ENCODE measurements around the gene KRTCAP2.
"Not testable (repeated sequence)": the region's sequence is repeated elsewhere in the genome, so short reads cannot be mapped to it uniquely, and the experiment has no call there.

The KRTCAP2 gene

DNA sequence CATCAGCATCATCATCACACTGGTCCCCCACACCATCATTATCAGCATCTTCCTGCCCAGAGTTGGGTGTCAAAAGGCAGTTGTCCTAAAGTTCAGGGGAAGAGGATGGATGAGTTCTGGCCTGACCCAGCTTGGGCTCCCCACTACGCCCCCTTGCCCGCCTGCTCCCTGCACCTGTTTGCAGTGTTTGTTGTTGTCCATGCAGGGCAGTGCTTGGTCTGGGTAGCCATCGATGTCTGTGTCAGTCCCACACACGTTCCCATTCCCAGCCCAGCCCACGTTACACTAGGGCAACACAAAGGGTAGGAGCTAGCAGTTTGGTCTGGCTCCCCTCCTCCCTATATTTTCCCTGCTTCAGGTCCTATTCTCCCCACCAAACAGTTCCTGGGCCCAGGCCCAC is 27.8 kb upstream of the KRTCAP2 start:
- H3K27ac ChIP-seq = no peak overlapping the region
- DNase-seq (ENCODE audit: low read depth, low spot score) = no peak

DNA sequence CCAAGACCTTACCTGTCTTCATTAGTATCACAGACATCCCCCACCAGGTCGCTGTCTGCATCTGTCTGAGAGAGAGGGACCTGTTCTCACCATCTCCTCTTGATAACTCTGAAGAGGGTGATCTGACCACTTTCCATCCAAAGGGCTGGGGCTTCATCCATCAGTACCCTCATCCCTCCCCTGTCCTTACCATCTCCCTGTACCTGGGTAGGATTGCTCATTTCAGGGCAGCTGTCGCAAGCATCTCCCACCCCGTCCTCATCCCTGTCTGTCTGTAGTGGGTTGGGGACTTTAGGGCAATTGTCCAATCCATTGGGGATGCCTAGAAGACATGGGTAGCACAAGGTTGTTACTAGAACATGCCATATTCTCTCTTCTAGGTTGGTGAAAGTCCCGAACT is 26.7 kb upstream of the KRTCAP2 start:
- H3K27ac ChIP-seq = no peak overlapping the region
- DNase-seq (ENCODE audit: low read depth, low spot score) = no peak

DNA sequence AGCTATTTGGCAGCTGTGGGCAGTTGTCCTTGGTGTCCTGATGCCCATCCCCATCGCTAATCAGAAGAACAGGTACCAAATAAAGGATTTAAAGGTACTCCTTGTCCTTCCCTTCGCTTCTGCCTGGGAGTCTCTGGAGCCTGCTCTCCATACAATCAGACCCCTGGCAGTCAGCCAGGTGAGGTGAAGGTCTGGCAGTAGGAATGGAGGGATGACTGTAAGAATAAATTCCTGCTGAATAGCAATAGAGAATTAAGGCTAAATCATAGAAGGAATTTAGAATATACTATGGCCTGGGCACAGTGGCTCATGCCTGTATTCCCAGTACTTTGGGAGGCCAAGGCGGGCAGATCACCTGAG is 25.4 kb upstream of the KRTCAP2 start:
- no peak for DNase-seq (ENCODE audit: low read depth, low spot score)
- H3K27ac ChIP-seq = no peak overlapping the region

DNA sequence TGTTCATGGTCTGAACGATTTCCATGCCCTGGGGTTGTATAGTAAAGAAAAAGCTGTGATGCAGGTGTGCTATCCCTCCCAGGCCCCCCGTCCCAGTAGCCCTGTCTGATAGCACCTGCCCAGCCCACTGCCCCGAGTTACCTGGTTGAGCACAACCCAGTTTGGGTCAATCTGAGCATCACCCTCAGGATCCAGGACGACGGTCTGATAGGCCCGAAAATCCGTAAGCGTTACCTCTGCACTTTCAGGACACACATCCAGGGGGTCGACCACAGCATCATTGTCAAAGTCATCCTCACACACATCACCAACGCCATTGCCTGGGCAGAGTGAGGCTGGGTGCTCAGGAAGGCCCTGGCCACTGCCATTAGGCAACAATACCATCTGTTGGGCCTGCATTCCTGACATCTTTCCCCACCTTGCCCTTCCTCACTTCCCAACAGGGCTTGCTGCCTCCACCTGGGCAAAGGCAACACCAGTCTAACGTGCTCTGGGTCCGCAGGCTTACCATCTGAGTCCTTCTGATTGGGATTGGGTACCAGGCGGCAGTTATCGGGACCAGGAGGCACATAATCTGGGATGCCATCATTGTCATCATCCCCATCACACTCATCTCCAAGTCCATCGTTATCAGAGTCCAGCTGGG is 24.9 kb upstream of the KRTCAP2 start:
- no peak overlapping the region for H3K27ac ChIP-seq
- no peak for DNase-seq (ENCODE audit: low read depth, low spot score)

DNA sequence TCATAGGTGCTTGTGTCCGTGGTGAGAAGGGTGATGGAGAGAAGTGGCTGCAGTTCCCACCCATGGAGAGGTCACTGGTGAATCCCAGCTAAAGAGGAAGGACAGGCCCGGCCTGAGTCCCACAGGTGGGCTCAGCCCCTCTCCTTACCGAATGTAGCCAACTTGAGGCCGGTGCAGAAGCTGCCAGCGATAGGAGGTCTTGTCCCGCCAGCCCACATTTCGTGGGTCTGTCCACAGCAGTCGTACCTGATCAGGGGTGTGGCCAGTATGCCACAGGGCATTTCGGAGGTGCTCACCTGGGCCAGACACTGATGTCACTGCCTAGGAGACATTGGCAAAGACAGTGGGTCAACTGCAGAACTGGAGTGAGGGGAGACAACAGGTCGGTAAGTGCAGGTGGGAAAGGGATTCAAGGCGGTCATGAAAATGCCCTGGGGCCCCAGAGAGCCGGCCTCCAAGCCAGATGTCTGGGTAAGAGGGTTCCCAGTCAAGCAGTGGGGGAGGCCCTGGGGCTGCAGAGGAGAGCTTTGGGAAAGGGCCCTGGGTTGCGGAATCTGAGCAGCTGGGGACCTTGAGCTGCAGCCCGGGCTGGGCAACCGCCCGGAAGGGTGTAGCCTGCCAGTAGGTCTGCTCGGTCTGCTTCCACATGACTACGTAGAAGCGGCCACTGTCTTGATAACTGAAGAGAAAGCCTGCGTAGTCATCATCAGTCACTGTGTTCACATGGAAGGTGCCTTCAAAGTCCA is 24.0 kb upstream of the KRTCAP2 start:
- no peak overlapping the region for H3K27ac ChIP-seq
- no peak for DNase-seq (ENCODE audit: low read depth, low spot score)

DNA sequence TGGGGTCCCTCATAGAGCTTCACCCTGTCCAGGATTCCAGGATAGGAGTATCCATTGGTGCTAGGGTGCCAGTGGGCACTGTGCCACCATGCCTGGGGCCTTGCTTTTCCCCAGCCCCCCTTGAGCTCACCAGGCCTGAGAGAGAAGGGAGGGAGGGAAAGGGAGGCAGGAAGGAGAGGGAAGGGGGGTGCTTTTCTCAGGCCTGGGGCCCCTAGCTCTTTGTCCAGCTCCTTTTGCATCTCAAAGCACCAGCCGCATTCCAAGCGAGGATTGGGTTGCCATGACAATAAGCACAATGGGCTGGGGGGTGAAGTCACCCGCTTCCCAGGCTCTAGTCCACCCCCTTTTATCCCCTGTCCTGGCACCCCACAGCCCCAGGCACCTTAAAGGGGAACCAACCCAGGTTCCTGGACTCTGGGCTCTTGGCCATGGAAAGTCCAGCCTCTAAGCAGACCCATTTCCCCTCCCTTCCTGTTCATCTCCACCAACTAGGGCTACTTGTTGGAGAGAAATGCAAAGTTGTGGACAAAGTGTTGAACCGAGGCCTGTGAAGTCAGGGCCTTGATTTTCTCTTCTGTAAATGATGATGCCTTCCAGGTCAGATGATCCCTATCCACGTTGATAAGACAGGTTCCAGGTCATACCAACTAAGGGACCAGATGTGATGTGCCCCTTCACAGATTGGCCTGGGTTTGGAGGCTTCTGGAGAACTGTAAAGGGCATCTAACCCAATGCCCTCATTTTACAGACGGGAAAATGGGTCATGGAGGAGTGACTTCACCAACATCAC is 23.2 kb upstream of the KRTCAP2 start:
- no peak overlapping the region for H3K27ac ChIP-seq
- DNase-seq (ENCODE audit: low read depth, low spot score) = no peak

DNA sequence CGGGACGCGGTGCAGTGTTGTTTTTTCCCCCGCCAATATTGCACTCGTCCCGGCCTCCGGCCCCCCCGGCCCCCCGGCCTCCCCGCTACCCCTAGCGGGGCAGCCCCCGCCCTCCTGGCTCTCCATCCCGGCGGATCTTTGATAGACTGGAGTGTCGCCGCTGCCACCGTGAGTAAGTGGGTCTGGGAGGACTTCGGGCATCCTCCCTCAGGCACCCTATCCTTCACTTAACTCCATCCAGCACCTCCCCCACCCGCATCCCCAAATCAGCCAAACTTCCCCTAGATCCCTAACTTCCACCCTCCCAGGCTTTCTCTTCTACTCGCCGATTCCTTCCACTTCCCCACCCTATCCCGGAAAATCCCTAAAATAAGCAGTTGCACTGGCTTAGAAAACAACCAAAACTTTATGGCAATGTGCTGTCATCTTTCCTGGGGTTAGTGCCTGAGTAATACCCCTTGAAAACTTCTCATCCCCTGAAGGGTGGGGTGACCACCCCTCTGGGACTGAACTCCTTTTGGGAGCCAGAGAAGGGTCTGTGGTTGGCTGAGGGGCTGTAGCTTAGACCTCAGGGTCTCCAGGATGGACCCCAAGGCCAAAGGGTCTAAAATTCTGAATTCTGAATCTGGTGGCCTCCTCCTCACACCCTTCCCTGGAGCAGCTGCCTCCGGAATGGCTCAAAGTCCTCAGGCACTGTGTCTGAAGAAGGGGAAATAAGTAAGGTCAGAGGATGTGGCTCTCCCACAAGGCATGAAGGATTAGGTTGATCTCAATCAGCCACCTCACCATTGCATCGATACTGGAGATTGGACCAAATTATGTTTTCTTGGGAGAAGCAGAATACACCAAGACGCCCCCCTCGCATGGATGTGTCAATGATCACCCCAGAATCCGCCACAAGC is 22.3 kb upstream of the KRTCAP2 start:
- H3K27ac ChIP-seq = no peak overlapping the region

DNA sequence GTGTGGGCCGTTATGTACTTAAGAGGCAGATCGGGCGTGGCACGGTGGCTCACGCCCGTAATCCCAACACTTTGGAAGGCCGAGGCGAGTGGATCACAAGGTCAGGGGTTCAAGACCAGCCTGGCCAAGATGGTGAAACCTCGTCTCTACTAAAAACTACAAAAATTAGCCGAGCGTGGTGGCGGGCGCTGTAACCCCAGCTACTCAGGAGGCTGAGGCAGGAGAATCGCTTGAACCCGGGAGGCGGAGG is 20.8 kb upstream of the KRTCAP2 start:
- H3K27ac ChIP-seq = peak overlapping the region; percentile 88
- not testable (repeated sequence) for DNase-seq (ENCODE audit: low read depth, low spot score)

More for the DNA sequence above, 22.3 kb upstream of the KRTCAP2 start:
- DNase-seq (ENCODE audit: low read depth, low spot score) = no peak

DNA sequence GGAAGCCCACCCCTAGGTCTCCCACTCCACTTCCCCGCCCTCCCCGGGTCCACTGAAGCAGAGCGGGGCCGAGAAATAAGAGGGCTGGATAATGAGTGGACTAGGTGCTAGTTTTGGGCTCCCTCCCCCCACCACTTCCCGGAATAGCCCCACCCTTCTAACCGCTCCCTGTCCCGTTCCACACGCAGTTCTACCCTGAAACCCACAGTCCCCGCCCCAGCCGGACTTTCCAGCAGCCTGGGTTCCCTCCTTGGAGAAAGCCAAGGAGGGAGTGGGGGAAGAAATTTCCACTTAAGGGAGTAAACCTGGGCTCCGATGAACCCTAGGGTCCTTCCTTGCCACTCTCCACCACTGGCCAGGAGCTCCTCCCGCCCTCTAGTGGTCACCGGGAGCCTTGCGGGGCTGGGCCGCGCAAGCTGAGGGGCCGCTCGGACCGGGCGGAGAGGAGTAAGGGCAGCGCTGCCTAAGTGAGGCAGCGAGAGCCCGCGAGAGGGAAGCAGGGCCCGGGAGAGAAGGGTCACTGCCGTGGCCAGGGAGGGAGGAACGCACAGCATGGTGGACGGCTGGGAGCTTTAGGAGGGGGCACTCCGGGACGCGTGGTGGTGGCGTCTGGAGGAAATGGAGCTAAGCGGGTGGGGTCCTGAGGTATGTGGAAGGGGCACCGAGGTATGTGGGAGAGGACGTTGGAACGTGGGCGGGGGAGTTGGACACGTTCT is 20.3 kb upstream of the KRTCAP2 start:
- peak overlapping the region; percentile 88 for H3K27ac ChIP-seq
- DNase-seq (ENCODE audit: low read depth, low spot score) = peak; percentile 71

DNA sequence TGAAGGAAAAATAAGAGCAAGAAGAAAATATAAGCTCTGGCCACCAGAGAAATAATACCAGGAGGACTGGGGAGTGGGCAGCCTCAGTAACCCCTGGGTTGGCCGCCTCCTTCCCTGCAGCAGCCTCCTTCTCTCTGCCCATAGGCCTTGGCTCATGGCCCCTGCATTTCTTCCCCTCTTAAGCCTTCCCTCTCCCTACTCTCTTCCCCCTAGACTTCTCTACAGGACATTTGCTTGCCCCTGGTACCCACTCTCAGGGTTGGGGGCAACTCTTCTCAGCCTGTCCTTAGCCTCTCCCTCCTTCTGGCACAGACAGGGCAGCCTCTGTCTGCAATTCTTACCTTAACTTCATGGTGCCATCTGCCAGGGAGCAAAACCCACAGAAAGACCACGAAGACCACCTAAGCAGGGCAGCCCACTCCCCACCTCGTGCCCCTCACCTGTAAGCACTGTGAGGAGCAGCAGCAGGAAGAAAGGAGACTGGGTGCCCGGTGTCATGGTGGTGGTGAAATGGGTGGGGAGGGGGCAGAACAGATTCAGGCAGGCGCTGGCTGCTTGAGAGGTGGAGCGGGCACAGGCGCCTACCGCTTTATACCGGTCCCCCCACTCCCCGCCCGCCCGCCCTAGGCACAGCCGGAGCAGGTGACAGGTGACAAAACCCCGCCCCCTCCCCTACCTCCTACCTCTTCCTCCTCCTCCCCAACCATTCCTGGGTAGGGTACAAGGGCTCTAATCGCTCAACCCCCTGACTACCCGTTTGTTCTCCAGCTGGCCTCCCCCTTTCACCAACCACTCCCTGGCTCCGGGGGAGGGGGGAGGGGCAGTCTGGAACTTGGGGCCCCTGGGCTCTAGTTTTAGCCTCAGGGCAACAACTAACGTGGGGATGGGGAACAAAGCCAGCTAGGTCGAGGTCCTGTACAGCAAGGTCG is 19.5 kb upstream of the KRTCAP2 start:
- DNase-seq (ENCODE audit: low read depth, low spot score) = no peak
- peak overlapping the region; percentile 88 for H3K27ac ChIP-seq

DNA sequence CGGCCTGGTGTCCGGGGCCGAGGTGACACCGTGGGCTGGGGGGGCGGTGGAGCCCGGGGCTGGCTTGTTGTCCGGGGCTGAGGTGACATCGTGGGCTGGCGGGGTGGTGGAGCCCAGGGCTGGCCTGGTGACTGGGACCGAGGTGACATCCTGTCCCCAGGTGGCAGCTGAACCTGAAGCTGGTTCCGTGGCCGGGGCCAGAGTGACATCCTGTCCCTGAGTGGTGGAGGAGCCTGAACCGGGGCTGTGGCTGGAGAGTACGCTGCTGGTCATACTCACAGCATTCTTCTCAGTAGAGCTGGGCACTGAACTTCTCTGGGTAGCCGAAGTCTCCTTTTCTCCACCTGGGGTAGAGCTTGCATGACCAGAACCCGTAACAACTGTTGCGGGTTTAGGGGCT is 18.8 kb upstream of the KRTCAP2 start:
- DNase-seq (ENCODE audit: low read depth, low spot score) = no peak
- H3K27ac ChIP-seq = peak overlapping the region; percentile 88

DNA sequence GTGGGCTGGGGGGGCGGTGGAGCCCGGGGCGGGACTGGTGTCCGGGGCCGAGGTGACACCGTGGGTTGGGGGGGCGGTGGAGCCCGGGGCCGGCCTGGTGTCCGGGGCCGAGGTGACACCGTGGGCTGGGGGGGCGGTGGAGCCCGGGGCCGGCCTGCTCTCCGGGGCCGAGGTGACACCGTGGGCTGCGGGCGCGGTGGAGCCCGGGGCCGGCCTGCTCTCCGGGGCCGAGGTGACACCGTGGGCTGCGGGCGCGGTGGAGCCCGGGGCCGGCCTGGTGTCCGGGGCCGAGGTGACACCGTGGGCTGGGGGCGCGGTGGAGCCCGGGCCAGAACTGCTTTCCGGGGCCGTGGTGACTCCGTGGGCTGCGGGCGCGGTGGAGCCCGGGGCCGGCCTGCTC is 16.8 kb upstream of the KRTCAP2 start:
- not testable (repeated sequence) for H3K27ac ChIP-seq; DNase-seq (ENCODE audit: low read depth, low spot score)

DNA sequence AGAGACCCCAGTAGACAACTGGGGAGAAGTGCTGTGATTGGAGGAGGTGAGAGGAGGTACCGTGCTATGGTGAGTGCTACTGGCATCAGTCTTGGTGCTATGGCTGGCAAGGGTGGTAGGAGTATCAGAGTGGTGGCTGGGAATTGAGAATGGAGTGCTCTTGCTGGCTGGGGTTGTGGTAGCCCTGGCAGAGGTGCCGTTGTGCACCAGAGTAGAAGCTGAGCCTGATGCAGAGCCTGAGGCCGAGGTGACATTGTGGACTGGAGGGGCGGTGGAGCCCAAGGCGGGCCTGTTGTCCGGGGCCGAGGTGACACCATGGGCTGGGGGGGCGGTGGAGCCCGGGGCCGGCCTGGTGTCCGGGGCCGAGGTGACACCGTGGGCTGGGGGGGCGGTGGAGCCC is 15.2 kb upstream of the KRTCAP2 start:
- no peak for DNase-seq (ENCODE audit: low read depth, low spot score)
- H3K27ac ChIP-seq = no peak overlapping the region

DNA sequence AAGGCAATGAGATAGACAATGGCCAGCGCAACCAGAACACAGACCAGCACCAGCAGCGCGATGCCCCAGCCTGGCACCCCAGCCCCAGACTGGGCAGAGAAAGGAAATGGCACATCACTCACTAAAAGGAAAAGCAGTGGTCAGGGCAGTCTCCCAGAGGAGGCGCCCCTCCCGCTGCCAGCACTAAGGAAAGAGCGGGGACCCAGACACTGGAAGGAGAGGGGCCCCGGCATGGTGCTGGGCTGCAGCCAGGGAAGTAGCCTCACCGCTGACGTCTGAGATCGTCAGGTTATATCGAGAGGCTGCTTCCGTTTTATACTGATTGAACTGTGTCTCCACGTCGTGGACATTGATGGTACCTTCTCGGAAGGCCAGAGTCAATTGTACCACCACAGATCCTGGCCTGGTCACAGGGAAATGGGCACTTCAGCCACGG is 14.4 kb upstream of the KRTCAP2 start:
- H3K27ac ChIP-seq = no peak overlapping the region
- no peak for DNase-seq (ENCODE audit: low read depth, low spot score)

DNA sequence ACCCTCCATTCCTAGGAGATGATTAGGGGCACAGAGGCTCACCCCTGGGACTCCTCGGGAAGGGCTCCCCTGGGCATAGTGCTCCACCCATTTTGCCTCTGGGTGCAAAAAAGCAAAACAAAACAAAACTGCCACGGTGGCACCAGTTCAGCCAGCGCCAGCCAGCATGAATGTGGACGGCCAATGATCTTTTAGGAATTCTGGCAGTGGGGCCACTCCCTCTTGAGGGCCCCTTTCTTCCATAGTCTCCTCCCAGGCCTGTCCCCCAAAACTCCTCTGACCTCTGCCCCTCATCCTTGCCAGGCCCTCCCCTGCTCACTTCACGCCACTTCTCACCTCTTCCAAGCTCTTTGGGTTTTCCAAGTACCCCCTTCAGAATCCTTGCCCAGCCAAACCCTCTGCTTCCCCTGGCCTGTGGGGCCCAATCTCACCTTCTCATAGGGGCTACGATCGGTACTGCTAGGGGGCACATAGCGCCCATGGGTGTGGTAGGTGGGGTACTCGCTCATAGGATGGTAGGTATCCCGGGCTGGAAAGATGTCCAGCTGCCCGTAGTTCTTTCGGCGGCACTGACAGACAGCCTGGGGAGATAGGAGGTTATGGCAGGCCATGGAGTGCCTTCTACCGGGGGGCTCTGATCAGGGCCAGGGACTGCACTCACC is 13.8 kb upstream of the KRTCAP2 start:
- no peak overlapping the region for H3K27ac ChIP-seq
- DNase-seq (ENCODE audit: low read depth, low spot score) = no peak

DNA sequence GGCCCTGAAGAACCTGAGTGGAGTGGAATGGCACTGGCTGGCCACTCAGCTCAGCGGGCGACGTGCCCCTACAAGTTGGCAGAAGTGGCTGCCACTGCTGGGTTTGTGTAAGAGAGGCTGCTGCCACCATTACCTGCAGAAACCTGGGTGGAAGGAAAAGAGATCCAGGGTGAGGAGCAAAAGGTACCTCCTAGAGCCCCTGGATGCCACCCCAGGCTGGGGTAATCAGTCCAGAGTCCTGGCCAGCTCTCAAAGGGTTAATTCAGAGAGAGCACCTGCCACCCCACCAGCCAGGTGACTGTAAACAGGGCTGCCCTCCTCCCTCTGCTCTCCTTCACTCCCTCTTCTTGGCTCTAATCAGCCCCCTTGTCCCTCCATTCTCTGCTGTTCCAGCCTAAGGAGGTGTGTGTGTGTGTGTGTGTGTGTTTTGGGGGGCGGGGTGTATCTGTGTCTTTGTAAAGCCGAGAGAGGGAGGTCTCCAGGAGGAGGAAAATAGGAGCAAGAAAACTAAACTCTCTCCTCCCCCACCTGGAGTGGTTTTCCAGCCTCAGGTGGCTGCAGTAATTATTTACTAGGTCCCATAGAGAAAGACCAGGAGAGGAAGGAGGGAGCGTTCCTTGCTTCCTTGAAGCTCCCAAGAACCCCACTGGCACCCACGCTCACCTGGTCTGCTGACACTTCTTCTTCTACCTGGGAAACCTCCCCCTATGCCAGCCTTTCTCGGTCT is 13.1 kb upstream of the KRTCAP2 start:
- DNase-seq (ENCODE audit: low read depth, low spot score) = no peak
- H3K27ac ChIP-seq = no peak overlapping the region

DNA sequence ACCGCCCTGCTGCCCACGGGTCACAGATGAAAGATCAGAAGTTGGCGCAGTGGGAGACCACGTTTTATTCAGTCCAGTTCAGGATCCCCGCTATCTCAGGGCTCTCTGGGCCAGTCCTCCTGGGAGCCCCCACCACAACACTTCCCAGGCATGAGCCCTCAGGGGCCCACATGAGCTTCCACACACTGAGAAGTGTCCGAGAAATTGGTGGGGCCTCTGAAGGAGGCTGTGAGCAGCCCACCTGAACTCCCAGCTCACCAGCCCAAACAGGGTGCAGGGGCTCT is 12.6 kb upstream of the KRTCAP2 start:
- DNase-seq (ENCODE audit: low read depth, low spot score) = no peak
- no peak overlapping the region for H3K27ac ChIP-seq
